OCI-LY1 (cell line): Measurements from ENCODE around the gene EFNB3.

Experiments
- H2AFZ ChIP-seq: fragments of 200-600 bp; sonication (generic), shearing (Covaris generic); 2 replicates; pipeline ENCODE4 v1.6.0; 2014; ENCODE audit warnings: antibody characterized with exemption, mild to moderate bottlenecking, low read length
- H3F3A ChIP-seq: fragments of 200-600 bp; sonication (generic), shearing (Covaris generic); 2 replicates; pipeline ENCODE4 v1.6.0; 2014; ENCODE audit warnings: mild to moderate bottlenecking, antibody characterized with exemption, low read length, moderate library complexity; ENCODE audit not compliant: insufficient read depth
- H3K27ac ChIP-seq: fragments of 200-600 bp; sonication (generic); 2 replicates; pipeline ENCODE4 v1.5.1; 2014; ENCODE audit warnings: low read length, mixed run types, mild to moderate bottlenecking, low read depth; ENCODE audit not compliant: poor library complexity, severe bottlenecking
- H3K27me3 ChIP-seq: fragments of 200-600 bp; sonication (generic); 2 replicates; pipeline ENCODE4 v1.6.0; 2014; ENCODE audit warnings: antibody characterized with exemption, mild to moderate bottlenecking, low read length, moderate library complexity; ENCODE audit not compliant: insufficient read depth
- H3K36me3 ChIP-seq: fragments of 200-600 bp; sonication (generic); 2 replicates; pipeline ENCODE4 v1.6.1; 2014; ENCODE audit warnings: mild to moderate bottlenecking, antibody characterized with exemption, low read length, moderate library complexity, mixed read lengths; ENCODE audit not compliant: insufficient read depth
- H3K4me1 ChIP-seq: fragments of 200-600 bp; sonication (generic); 2 replicates; pipeline ENCODE4 v1.5.1; 2014; ENCODE audit warnings: mild to moderate bottlenecking, low read length, moderate library complexity; ENCODE audit not compliant: insufficient read depth, severe bottlenecking
- H3K4me2 ChIP-seq: fragments of 200-600 bp; sonication (generic), shearing (Covaris generic); 2 replicates; pipeline ENCODE4 v1.6.1; 2014; ENCODE audit warnings: low read length
- H3K4me3 ChIP-seq: fragments of 200-600 bp; sonication (generic); 2 replicates; pipeline ENCODE4 v1.5.1; 2014; ENCODE audit warnings: low read length, low read depth, mild to moderate bottlenecking, mixed read lengths; ENCODE audit not compliant: poor library complexity, severe bottlenecking
- H3K79me2 ChIP-seq: fragments of 200-600 bp; shearing (Covaris generic); 2 replicates; pipeline ENCODE4 v1.6.1; 2016; ENCODE audit warnings: mixed run types, low read length, mixed read lengths; ENCODE audit not compliant: insufficient read depth
- H3K9ac ChIP-seq: fragments of 200-600 bp; sonication (generic), shearing (Covaris generic); 2 replicates; pipeline ENCODE4 v1.6.1; 2014; ENCODE audit warnings: mild to moderate bottlenecking, low read length, mixed read lengths
- H3K9me2 ChIP-seq: fragments of 200-600 bp; sonication (generic), shearing (Covaris generic); 2 replicates; pipeline ENCODE4 v1.6.1; 2014; ENCODE audit warnings: low read depth, mild to moderate bottlenecking, low read length, mixed read lengths
- H3K9me3 ChIP-seq: fragments of 200-600 bp; shearing (Covaris generic); 2 replicates; pipeline ENCODE4 v1.6.1; 2014; ENCODE audit warnings: low read length, mixed read lengths
- H4K20me1 ChIP-seq: fragments of 200-600 bp; sonication (generic), shearing (Covaris generic); 2 replicates; pipeline ENCODE4 v1.6.0; 2016; ENCODE audit warnings: mild to moderate bottlenecking, low read length; ENCODE audit not compliant: insufficient read depth
- EZH2 ChIP-seq: fragments of 200-600 bp; sonication (generic), shearing (Covaris generic); IDR thresholded peaks from 2 replicates; pipeline ENCODE4 v1.8.0; 2017; ENCODE audit warnings: borderline replicate concordance, mixed run types, mild to moderate bottlenecking, antibody characterized with exemption, low read length, moderate library complexity, mixed read lengths
- TF ChIP-seq, protein P1 (sequence below): fragments of 200-600 bp; sonication (generic), shearing (Covaris generic); IDR thresholded peaks from 2 replicates; pipeline ENCODE4 v1.5.1; 2017; ENCODE audit warnings: mild to moderate bottlenecking, antibody characterized with exemption, low read length, moderate library complexity, mixed read lengths

The EFNB3 gene

DNA sequence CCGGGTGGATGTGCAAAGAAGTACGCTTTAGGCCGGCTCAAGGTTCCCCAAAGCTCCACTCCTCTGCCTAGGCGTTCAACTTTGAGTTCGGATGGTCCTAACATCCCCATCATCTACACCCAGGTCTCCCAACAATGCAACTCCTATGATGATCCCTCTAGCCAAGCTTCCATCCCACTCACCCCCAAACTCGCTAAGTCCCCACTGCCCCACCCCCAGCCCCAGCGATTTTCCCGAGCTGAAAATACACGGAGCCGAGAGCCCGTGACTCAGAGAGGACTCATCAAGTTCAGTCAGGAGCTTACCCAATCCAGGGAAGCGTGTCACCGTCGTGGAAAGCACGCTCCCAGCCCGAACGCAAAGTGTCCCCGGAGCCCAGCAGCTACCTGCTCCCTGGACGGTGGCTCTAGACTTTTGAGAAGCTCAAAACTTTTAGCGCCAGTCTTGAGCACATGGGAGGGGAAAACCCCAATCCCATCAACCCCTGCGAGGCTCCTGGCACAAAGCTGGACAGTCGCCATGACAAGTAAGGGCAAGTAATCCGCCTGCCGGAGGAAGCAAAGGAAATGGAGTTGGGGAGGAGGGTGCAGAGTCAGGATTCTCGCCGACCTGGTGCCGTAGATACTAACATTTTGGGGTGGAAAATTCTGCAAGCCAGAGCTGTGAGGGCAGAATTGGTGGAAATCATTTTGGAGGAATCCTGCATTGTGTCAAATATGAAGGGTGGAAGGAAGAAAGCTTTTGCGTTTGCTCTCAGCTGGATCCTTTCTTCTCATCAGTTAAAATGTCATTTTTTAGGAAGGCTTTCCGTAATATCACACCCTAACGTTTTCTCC, 17.7 kb upstream of the EFNB3 start, which contains the start of gene TP53:
TP53 (minus strand) TSS at position 419 of the 836 bp plus-strand sequence. CDS start 10,896 bp downstream, outside the sequence.
- TF ChIP-seq, protein P1, sequence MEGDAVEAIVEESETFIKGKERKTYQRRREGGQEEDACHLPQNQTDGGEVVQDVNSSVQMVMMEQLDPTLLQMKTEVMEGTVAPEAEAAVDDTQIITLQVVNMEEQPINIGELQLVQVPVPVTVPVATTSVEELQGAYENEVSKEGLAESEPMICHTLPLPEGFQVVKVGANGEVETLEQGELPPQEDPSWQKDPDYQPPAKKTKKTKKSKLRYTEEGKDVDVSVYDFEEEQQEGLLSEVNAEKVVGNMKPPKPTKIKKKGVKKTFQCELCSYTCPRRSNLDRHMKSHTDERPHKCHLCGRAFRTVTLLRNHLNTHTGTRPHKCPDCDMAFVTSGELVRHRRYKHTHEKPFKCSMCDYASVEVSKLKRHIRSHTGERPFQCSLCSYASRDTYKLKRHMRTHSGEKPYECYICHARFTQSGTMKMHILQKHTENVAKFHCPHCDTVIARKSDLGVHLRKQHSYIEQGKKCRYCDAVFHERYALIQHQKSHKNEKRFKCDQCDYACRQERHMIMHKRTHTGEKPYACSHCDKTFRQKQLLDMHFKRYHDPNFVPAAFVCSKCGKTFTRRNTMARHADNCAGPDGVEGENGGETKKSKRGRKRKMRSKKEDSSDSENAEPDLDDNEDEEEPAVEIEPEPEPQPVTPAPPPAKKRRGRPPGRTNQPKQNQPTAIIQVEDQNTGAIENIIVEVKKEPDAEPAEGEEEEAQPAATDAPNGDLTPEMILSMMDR, result no peak
- no peak for TF ChIP-seq EZH2
- Histone ChIP-seq H3K4me2 (peak within 1 kb of the TSS; percentile 93), H3K4me3 (peak within 1 kb of the TSS; percentile 95), H3K9me3 (no peaks in the 10 kb centered on the region), H3K79me2 (peaks cover 40% of the 10 kb centered on the region), H4K20me1 (no peaks in the 10 kb centered on the region), H3K27ac (peak within 1 kb of the TSS; percentile 95), H3K36me3 (peaks cover 36% of the 10 kb centered on the region), H2AFZ (no peak within 1 kb of the TSS), H3K27me3 (no peaks in the 10 kb centered on the region), H3F3A (no peaks in the 10 kb centered on the region), H3K4me1 (peaks cover 34% of the 10 kb centered on the region), H3K9ac (peak within 1 kb of the TSS; percentile 99), H3K9me2 (no peaks in the 10 kb centered on the region)

DNA sequence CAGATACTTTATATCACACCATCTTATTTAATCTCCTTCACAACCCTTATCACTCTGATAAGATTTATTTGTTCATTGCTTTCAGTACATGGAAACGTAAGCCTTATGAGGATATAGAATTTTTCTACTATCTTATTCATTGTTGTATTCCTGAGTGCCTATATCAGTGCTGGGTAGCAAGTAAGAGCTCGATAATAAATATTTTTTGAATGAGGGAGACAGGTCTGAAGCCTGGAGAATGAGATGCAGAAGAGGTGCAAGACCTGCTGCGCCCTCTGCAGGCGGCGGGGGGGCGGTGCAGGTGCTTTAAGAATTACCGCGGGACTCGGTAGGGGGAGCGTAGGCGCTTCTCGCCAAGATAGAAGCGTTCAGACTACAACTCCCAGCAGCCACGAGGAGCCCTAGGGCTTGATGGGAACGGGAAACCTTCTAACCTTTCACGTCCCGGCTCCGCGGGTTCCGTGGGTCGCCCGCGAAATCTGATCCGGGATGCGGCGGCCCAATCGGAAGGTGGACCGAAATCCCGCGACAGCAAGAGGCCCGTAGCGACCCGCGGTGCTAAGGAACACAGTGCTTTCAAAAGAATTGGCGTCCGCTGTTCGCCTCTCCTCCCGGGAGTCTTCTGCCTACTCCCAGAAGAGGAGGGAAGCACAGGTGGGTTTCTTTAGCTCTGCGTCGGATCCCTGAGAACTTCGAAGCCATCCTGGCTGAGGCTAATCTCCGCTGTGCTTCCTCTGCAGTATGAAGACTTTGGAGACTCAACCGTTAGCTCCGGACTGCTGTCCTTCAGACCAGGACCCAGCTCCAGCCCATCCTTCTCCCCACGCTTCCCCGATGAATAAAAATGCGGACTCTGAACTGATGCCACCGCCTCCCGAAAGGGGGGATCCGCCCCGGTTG, 16.8 kb upstream of the EFNB3 start, which contains the start of gene WRAP53:
WRAP53 (plus strand) TSS at position 570 of the 900 bp plus-strand sequence; CDS start at position 742, 172 bp downstream.
- Histone ChIP-seq H4K20me1 (no peaks in the 10 kb centered on the region), H3K79me2 (peaks cover 34% of the 10 kb centered on the region), H3K4me3 (peak within 1 kb of the TSS; percentile 95), H3K36me3 (peaks cover 30% of the 10 kb centered on the region), H3K4me2 (peak within 1 kb of the TSS; percentile 93), H3F3A (no peaks in the 10 kb centered on the region), H3K27ac (peak within 1 kb of the TSS; percentile 95), H2AFZ (no peak within 1 kb of the TSS), H3K9me3 (no peaks in the 10 kb centered on the region), H3K9ac (peak within 1 kb of the TSS; percentile 99), H3K27me3 (no peaks in the 10 kb centered on the region), H3K4me1 (peaks cover 34% of the 10 kb centered on the region), H3K9me2 (no peaks in the 10 kb centered on the region)
- no peak for TF ChIP-seq EZH2
- TF ChIP-seq, protein P1, result peak; percentile 99

DNA sequence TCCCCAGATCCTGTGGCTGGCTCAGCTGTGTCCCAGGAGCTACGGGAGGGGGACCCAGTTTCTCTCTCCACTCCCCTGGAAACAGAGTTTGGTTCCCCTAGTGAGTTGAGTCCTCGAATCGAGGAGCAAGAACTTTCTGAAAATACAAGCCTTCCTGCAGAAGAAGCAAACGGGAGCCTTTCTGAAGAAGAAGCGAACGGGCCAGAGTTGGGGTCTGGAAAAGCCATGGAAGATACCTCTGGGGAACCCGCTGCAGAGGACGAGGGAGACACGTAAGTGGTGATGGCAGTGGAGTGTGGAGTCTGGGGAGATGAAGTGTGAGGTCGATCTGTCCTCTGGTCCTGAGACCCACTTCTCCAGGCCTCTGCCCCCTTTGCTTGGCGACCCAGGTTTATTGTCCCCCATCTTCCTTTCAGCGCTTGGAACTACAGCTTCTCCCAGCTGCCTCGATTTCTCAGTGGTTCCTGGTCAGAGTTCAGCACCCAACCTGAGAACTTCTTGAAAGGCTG, 16.1 kb upstream of the EFNB3 start:
- Histone ChIP-seq H3K27ac (no peak overlapping the region), H3K9me2 (no peaks in the 10 kb centered on the region), H3K36me3 (peaks cover 24% of the 10 kb centered on the region), H3K4me3 (peak overlapping the region; percentile 95), H3K79me2 (peaks cover 28% of the 10 kb centered on the region), H3K4me2 (peak overlapping the region; percentile 93), H3K9me3 (no peaks in the 10 kb centered on the region), H3K4me1 (peaks cover 34% of the 10 kb centered on the region), H3K27me3 (no peaks in the 10 kb centered on the region), H3K9ac (peak overlapping the region; percentile 83), H4K20me1 (no peaks in the 10 kb centered on the region), H2AFZ (no peak overlapping the region), H3F3A (no peaks in the 10 kb centered on the region)
- TF ChIP-seq, protein P1, result no peak
- TF ChIP-seq EZH2, result no peak
